Activated naive CD8-positive, alpha-beta T cell (primary cell): Measurements from ENCODE around the gene EIF3L.

ENCODE experiments used
- H3K27ac Mint-ChIP-seq: one replicate; pipeline ENCODE4 v1.8.0; 2021; ENCODE audit warnings: mixed read lengths
- H3K27me3 Mint-ChIP-seq: one replicate; pipeline ENCODE4 v1.8.0; 2021; ENCODE audit warnings: mixed read lengths
- H3K36me3 Mint-ChIP-seq: one replicate; pipeline ENCODE4 v1.8.0; 2021; ENCODE audit warnings: mixed read lengths
- H3K4me1 Mint-ChIP-seq: one replicate; pipeline ENCODE4 v1.8.0; 2021; ENCODE audit warnings: low read depth, mixed read lengths
- H3K4me3 Mint-ChIP-seq: one replicate; pipeline ENCODE4 v1.8.0; 2021; ENCODE audit warnings: mild to moderate bottlenecking, mixed read lengths
- H3K9me3 Mint-ChIP-seq: one replicate; pipeline ENCODE4 v1.8.0; 2021; ENCODE audit warnings: low read depth, mixed read lengths

Gene EIF3L

GRCh38 chr22:37918580-37919270, 69.5 kb downstream of the EIF3L start:
- H3K27ac Mint-ChIP-seq = no peak overlapping the region
- peaks cover 4% of the 10 kb centered on the region for H3K4me1 Mint-ChIP-seq
- H3K27me3 Mint-ChIP-seq = no peaks in the 10 kb centered on the region

GRCh38 chr22:37920126-37920525, 70.9 kb downstream of the EIF3L start:
- Mint-ChIP-seq H3K27me3 (no peaks in the 10 kb centered on the region), H3K9me3 (no peaks in the 10 kb centered on the region), H3K4me3 (no peak overlapping the region), H3K27ac (peak overlapping the region; percentile 83), H3K4me1 (peaks cover 4% of the 10 kb centered on the region), H3K36me3 (no peaks in the 10 kb centered on the region)

More at GRCh38 chr22:37918580-37919270, 69.5 kb downstream of the EIF3L start:
- Mint-ChIP-seq H3K4me3 (no peak overlapping the region), H3K9me3 (no peaks in the 10 kb centered on the region), H3K36me3 (no peaks in the 10 kb centered on the region)

- Mint-ChIP-seq H3K27ac (no peak overlapping the region), H3K27me3 (no peaks in the 10 kb centered on the region), H3K9me3 (no peaks in the 10 kb centered on the region), H3K4me1 (peaks cover 4% of the 10 kb centered on the region), H3K36me3 (no peaks in the 10 kb centered on the region), H3K4me3 (no peak overlapping the region)
Measured at GRCh38 chr22:37922191-37922590, 73.0 kb downstream of the EIF3L start.

- H3K9me3 Mint-ChIP-seq = no peaks in the 10 kb centered on the region
- no peak overlapping the region for H3K4me3 Mint-ChIP-seq
- H3K27ac Mint-ChIP-seq = no peak overlapping the region
- no peaks in the 10 kb centered on the region for H3K27me3 Mint-ChIP-seq
- H3K36me3 Mint-ChIP-seq = no peaks in the 10 kb centered on the region
- H3K4me1 Mint-ChIP-seq = peaks cover 4% of the 10 kb centered on the region
Measured at GRCh38 chr22:37923927-37924326, 74.7 kb downstream of the EIF3L start.

GRCh38 chr22:37924386-37925065, 75.3 kb downstream of the EIF3L start:
- Mint-ChIP-seq H3K9me3 (no peaks in the 10 kb centered on the region), H3K4me1 (peaks cover 4% of the 10 kb centered on the region), H3K4me3 (no peak overlapping the region), H3K27ac (no peak overlapping the region), H3K36me3 (no peaks in the 10 kb centered on the region), H3K27me3 (no peaks in the 10 kb centered on the region)

GRCh38 chr22:37925330-37925729, 76.1 kb downstream of the EIF3L start:
- Mint-ChIP-seq H3K4me1 (no peaks in the 10 kb centered on the region), H3K27me3 (no peaks in the 10 kb centered on the region), H3K36me3 (no peaks in the 10 kb centered on the region), H3K4me3 (no peak overlapping the region), H3K9me3 (no peaks in the 10 kb centered on the region), H3K27ac (no peak overlapping the region)

GRCh38 chr22:37925767-37926166, 76.5 kb downstream of the EIF3L start:
- H3K36me3 Mint-ChIP-seq = no peaks in the 10 kb centered on the region
- no peak overlapping the region for H3K27ac Mint-ChIP-seq
- no peaks in the 10 kb centered on the region for H3K9me3 Mint-ChIP-seq
- H3K27me3 Mint-ChIP-seq = no peaks in the 10 kb centered on the region
- H3K4me3 Mint-ChIP-seq = no peak overlapping the region
- no peaks in the 10 kb centered on the region for H3K4me1 Mint-ChIP-seq

GRCh38 chr22:37926358-37926757, 77.1 kb downstream of the EIF3L start:
- Mint-ChIP-seq H3K4me1 (peaks cover 2% of the 10 kb centered on the region), H3K4me3 (no peak overlapping the region), H3K27me3 (no peaks in the 10 kb centered on the region), H3K36me3 (no peaks in the 10 kb centered on the region), H3K27ac (no peak overlapping the region), H3K9me3 (no peaks in the 10 kb centered on the region)

GRCh38 chr22:37926771-37927636, 77.8 kb downstream of the EIF3L start:
- H3K4me3 Mint-ChIP-seq = no peak overlapping the region
- no peaks in the 10 kb centered on the region for H3K36me3 Mint-ChIP-seq
- H3K27ac Mint-ChIP-seq = no peak overlapping the region
- H3K9me3 Mint-ChIP-seq = no peaks in the 10 kb centered on the region
- H3K27me3 Mint-ChIP-seq = no peaks in the 10 kb centered on the region
- peaks cover 2% of the 10 kb centered on the region for H3K4me1 Mint-ChIP-seq

GRCh38 chr22:37927637-37927936, 78.4 kb downstream of the EIF3L start:
- Mint-ChIP-seq H3K4me3 (no peak overlapping the region), H3K27me3 (no peaks in the 10 kb centered on the region), H3K4me1 (peaks cover 2% of the 10 kb centered on the region), H3K27ac (no peak overlapping the region), H3K9me3 (no peaks in the 10 kb centered on the region), H3K36me3 (no peaks in the 10 kb centered on the region)

- Mint-ChIP-seq H3K36me3 (no peaks in the 10 kb centered on the region), H3K4me3 (no peak overlapping the region), H3K27me3 (no peaks in the 10 kb centered on the region), H3K27ac (no peak overlapping the region), H3K4me1 (peaks cover 9% of the 10 kb centered on the region), H3K9me3 (no peaks in the 10 kb centered on the region)
Measured at GRCh38 chr22:37929390-37929789, 80.2 kb downstream of the EIF3L start.

GRCh38 chr22:37930270-37930951, 81.2 kb downstream of the EIF3L start:
- Mint-ChIP-seq H3K36me3 (no peaks in the 10 kb centered on the region), H3K9me3 (no peaks in the 10 kb centered on the region), H3K4me1 (peaks cover 9% of the 10 kb centered on the region), H3K27ac (no peak overlapping the region), H3K27me3 (no peaks in the 10 kb centered on the region), H3K4me3 (no peak overlapping the region)

GRCh38 chr22:37930952-37931440, 81.8 kb downstream of the EIF3L start:
- no peak overlapping the region for H3K4me3 Mint-ChIP-seq
- no peaks in the 10 kb centered on the region for H3K36me3 Mint-ChIP-seq
- H3K27me3 Mint-ChIP-seq = no peaks in the 10 kb centered on the region
- H3K9me3 Mint-ChIP-seq = no peaks in the 10 kb centered on the region
- H3K4me1 Mint-ChIP-seq = peaks cover 9% of the 10 kb centered on the region
- H3K27ac Mint-ChIP-seq = no peak overlapping the region

- no peaks in the 10 kb centered on the region for H3K27me3 Mint-ChIP-seq
- no peak overlapping the region for H3K27ac Mint-ChIP-seq
- no peaks in the 10 kb centered on the region for H3K36me3 Mint-ChIP-seq
- peaks cover 9% of the 10 kb centered on the region for H3K4me1 Mint-ChIP-seq
- no peaks in the 10 kb centered on the region for H3K9me3 Mint-ChIP-seq
- no peak overlapping the region for H3K4me3 Mint-ChIP-seq
Measured at GRCh38 chr22:37931893-37932389, 82.7 kb downstream of the EIF3L start.
